Renal cortex interstitium (tissue), 3 donors: Measurements from ENCODE around the gene POU2AF3. TPM values are rescaled to one million over a fixed set of nuclear protein-coding genes. Genes with fewer than 3 reads are reported as not detected.

ENCODE experiments used
- polyA plus RNA-seq, 3 donors: library from polyadenylated mRNA; unstranded; fragments of 120-200 nt; gene quantifications; one replicate each; pipeline ENCODE4 v1.2.1, GENCODE V29; 2013; ENCODE audit not compliant: insufficient read length in 3 of 3

Gene POU2AF3
- polyA plus RNA-seq, 3 donors = 7.7 to 9.4 (median 8.6) TPM

Other genes with a start within 250 kb of the POU2AF3 start
- gene POU2AF2, start 52.8 kb upstream of the POU2AF3 start, polyA plus RNA-seq = not detected
- 1 to 10 TPM in 1 of 3 donors, under 1 TPM in 2; 0.53 to 1.1 (median 0.88) TPM for gene POU2AF1, start 80.7 kb downstream of the POU2AF3 start, polyA plus RNA-seq
- not detected for gene BTG4, start 213.8 kb downstream of the POU2AF3 start, polyA plus RNA-seq
- gene HOATZ, start 216.2 kb downstream of the POU2AF3 start, polyA plus RNA-seq = under 1 TPM in 2 of 3 donors, not detected in 1; 0.08 to 0.11 TPM
- gene LAYN, start 242.2 kb downstream of the POU2AF3 start, polyA plus RNA-seq = 1 to 10 TPM; 6.6 to 8.3 (median 8.3) TPM